Breast epithelium (tissue), 4 donors: ENCODE data around the gene GJD2. TPM values are rescaled to one million over a fixed set of nuclear protein-coding genes. Genes with fewer than 3 reads are reported as not detected.

Experiments used
- DNase-seq, 2 donors: peaks; one replicate each; pipeline ENCODE4 v3.0.0-alpha.2; 2019; ENCODE audit warnings: low spot score in 2 of 2
- H3K27ac ChIP-seq, 2 donors: fragments of 200-600 bp; sonication (generic) in 1 of 2; one replicate each; pipeline ENCODE4 v1.5.1; 2016 to 2019; ENCODE audit warnings: mild to moderate bottlenecking in 1 of 2
- H3K27me3 ChIP-seq, 2 donors: fragments of 200-600 bp; sonication (generic) in 1 of 2; one replicate each; pipeline versions ENCODE4 v1.5.1 to v1.6.0; 2017 to 2019; ENCODE audit warnings: control low read depth in 1 of 2, mild to moderate bottlenecking in 1 of 2
- H3K36me3 ChIP-seq: fragments of 200-600 bp; one replicate; pipeline ENCODE4 v1.5.1; 2019
- H3K4me1 ChIP-seq, 2 donors: fragments of 200-600 bp; sonication (generic); one replicate each; pipeline ENCODE4 v1.5.1; 2016 to 2019; ENCODE audit warnings: control low read depth in 1 of 2
- H3K4me3 ChIP-seq, 3 donors: fragments of 200-600 bp; sonication (generic); 1 replicate in 2 of 3; 2 replicates in 1 of 3; pipeline ENCODE4 v1.5.1; 2016 to 2019; ENCODE audit warnings: mild to moderate bottlenecking in 3 of 3, moderate library complexity in 2 of 3
- H3K9me3 ChIP-seq, 2 donors: fragments of 200-600 bp; sonication (generic) in 1 of 2; one replicate each; pipeline ENCODE4 v1.5.1; 2016 to 2019; ENCODE audit warnings: control low read depth in 1 of 2
- POLR2A ChIP-seq: fragments of 450-650 bp; IDR thresholded peaks from one replicate; pipeline ENCODE4 v1.6.1; 2016; ENCODE audit warnings: antibody characterized with exemption, mild to moderate bottlenecking, moderate library complexity
- POLR2AphosphoS5 ChIP-seq, 3 donors: sonication (generic); formaldehyde crosslinking; IDR thresholded peaks; one replicate each; pipeline ENCODE4 v1.6.1; 2017; ENCODE audit warnings: antibody characterized with exemption in 3 of 3
- intact Hi-C: fragments of 100-400 bp; cut with DNase I; formaldehyde crosslinking; loops from one replicate; pipeline ENCODE4 v1.15.1; 2023; ENCODE audit warnings: low total_unique reads
- total RNA-seq, 3 donors: library from RNA; depleted of rRNA; stranded (reverse); fragments of >200 nt; gene quantifications; one replicate each; pipeline ENCODE4 v1.1.0, GENCODE V29; 2016
- TF ChIP-seq, protein P1 (sequence below), 3 donors: fragments of 450-650 bp; IDR thresholded peaks; one replicate each; pipeline ENCODE4 v1.5.1; 2016 to 2017; ENCODE audit warnings: antibody characterized with exemption in 3 of 3, mild to moderate bottlenecking in 3 of 3, moderate library complexity in 3 of 3

GJD2 gene
- total RNA-seq, 3 donors from 2014 or later, result not detected

DNA sequence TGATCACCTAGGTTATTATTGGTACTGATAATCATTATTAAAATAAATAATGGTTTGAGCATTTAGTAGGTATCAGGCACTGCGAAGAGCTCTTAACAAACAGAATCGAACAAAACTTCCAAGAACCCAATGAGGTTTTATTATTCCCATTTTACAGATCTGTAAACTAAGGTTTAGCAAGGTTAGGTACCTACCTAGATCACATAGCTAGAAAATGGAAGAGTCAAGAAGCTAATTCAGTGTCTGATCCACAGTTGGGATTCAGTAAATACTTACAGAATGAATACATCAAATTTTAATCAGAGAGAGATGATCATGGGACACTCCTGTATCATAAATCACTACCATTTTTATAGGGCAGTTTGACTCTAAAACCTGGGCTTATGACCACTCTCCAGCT is 15.5 kb downstream of the GJD2 start:
- TF ChIP-seq, protein P1, sequence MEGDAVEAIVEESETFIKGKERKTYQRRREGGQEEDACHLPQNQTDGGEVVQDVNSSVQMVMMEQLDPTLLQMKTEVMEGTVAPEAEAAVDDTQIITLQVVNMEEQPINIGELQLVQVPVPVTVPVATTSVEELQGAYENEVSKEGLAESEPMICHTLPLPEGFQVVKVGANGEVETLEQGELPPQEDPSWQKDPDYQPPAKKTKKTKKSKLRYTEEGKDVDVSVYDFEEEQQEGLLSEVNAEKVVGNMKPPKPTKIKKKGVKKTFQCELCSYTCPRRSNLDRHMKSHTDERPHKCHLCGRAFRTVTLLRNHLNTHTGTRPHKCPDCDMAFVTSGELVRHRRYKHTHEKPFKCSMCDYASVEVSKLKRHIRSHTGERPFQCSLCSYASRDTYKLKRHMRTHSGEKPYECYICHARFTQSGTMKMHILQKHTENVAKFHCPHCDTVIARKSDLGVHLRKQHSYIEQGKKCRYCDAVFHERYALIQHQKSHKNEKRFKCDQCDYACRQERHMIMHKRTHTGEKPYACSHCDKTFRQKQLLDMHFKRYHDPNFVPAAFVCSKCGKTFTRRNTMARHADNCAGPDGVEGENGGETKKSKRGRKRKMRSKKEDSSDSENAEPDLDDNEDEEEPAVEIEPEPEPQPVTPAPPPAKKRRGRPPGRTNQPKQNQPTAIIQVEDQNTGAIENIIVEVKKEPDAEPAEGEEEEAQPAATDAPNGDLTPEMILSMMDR (IDR thresholded peaks at IDR 0.05), result no peak
- TF ChIP-seq POLR2AphosphoS5 (IDR thresholded peaks at IDR 0.05) (no peak), POLR2A (no peak)
- Histone ChIP-seq H3K4me1 (no peaks in the 10 kb centered on the region), H3K36me3 (no peaks in the 10 kb centered on the region), H3K27ac (no peak overlapping the region), H3K9me3 (no peaks in the 10 kb centered on the region), H3K27me3 (no peaks in the 10 kb centered on the region), H3K4me3 (no peak overlapping the region)
- DNase-seq, result no peak
- intact Hi-C loops, result no loop called here

DNA sequence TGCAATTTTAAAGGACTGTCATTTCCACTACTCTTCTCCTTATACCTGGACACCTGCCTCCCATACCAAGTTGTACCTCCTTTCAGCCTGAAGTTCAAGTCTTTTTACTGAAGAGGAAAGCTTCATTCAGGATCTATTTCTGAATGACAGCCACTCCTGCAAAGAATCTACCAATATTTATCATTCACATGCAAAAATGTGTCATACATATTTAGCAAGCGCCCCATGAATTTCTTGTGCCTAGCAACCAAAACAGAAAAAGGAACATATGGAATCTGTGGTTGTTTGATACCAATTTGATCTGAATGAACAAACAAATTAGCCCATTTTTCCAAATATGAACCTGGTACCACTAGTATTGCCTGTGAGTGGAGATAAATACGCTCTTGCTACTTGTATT is 16.8 kb downstream of the GJD2 start:
- intact Hi-C loops, result no loop called here
- no peak for DNase-seq
- no peaks in the 10 kb centered on the region for H3K36me3 ChIP-seq
- H3K4me1 ChIP-seq, result no peaks in the 10 kb centered on the region
- H3K27ac ChIP-seq, result no peak overlapping the region
- TF ChIP-seq POLR2AphosphoS5 (IDR thresholded peaks at IDR 0.05) (no peak), POLR2A (no peak)
- TF ChIP-seq, protein P1 (IDR thresholded peaks at IDR 0.05), result no peak
- no peaks in the 10 kb centered on the region for H3K9me3 ChIP-seq
- no peak overlapping the region for H3K4me3 ChIP-seq
- H3K27me3 ChIP-seq, result no peaks in the 10 kb centered on the region

DNA sequence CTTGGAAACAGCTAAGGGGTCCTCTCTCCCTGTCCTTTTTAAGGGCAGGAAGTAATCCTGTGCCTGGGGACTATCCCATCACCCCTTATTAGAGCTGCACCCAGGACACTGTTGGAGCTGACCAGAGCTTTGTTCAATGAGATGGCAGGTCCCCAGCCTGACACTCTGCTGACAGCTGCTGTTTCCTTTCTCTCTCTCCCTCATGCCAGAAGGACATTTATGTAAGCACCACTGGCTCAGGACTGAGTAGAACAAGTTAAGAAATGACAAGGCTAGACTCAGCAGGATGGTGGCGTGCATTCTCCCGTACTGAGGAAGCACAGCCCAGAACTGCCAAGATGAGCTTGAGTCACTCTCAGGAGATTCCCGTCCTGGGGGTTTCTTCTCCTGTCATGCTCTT is 17.3 kb downstream of the GJD2 start:
- Histone ChIP-seq H3K27ac (no peak overlapping the region), H3K4me1 (no peaks in the 10 kb centered on the region), H3K4me3 (no peak overlapping the region), H3K9me3 (no peaks in the 10 kb centered on the region), H3K36me3 (no peaks in the 10 kb centered on the region), H3K27me3 (peaks cover 0 to 2% of the 10 kb centered on the region in 2 donors)
- intact Hi-C loops, result no loop called here
- TF ChIP-seq POLR2A, result no peak
- TF ChIP-seq POLR2AphosphoS5 (IDR thresholded peaks at IDR 0.05), result no peak
- TF ChIP-seq, protein P1 (IDR thresholded peaks at IDR 0.05), result no peak
- DNase-seq, result no peak

DNA sequence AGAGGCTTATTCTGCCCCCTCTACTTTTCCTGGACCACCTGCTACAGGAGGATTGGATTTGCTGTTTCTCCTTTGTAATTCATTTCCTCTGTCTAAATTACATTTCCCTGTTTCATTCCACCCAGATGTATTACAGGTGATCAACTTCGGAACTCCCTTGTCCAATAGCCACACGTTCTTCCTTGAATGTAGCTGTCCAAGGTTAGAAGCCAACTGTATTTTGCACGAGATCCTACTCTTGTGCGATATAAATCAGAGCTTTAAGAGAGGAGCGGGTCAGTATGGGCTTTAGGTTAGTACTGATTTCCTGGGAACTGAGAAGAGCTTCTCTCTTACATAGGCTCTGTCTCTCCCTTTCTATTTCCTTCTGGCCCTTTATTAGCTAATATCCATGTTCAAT is 20.5 kb downstream of the GJD2 start:
- intact Hi-C loops, result no loop called here
- no peak overlapping the region for H3K4me3 ChIP-seq
- no peak overlapping the region for H3K27ac ChIP-seq
- TF ChIP-seq POLR2AphosphoS5 (IDR thresholded peaks at IDR 0.05), result no peak
- TF ChIP-seq, protein P1 (IDR thresholded peaks at IDR 0.05), result no peak
- TF ChIP-seq POLR2A, result no peak
- H3K27me3 ChIP-seq, result peaks cover 0 to 4% of the 10 kb centered on the region in 2 donors
- H3K36me3 ChIP-seq, result no peaks in the 10 kb centered on the region
- no peaks in the 10 kb centered on the region for H3K4me1 ChIP-seq
- H3K9me3 ChIP-seq, result no peaks in the 10 kb centered on the region
- DNase-seq, result no peak

DNA sequence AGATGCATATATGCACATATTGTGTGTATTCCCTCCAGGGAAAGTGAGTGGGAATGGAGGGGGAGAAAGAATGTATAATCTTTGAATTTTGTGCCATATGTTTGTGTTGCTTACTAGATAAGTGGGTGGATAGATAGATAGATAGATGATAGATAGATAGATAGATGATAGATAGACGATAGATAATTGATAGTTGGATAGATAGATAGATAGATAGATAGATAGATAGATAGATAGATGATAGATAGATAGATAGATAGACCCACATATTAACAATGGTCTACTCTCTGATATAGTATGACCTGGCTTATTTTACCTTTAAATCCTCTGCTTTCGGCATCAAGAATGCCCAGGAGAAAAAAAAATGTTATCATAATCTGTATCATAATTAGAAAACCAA is 21.2 kb downstream of the GJD2 start:
- no peak for DNase-seq
- Histone ChIP-seq H3K27me3 (peaks cover 0 to 4% of the 10 kb centered on the region in 2 donors), H3K36me3 (no peaks in the 10 kb centered on the region), H3K4me1 (no peaks in the 10 kb centered on the region), H3K9me3 (no peaks in the 10 kb centered on the region), H3K4me3 (no peak overlapping the region), H3K27ac (no peak overlapping the region)
- intact Hi-C loops, result no loop called here
- TF ChIP-seq POLR2AphosphoS5 (IDR thresholded peaks at IDR 0.05), result no peak
- TF ChIP-seq POLR2A, result no peak
- TF ChIP-seq, protein P1 (IDR thresholded peaks at IDR 0.05), result no peak
